HG03025 (cell line): ENCODE measurements around the gene PDK1.
"Not testable (repeated sequence)": the region's sequence is repeated elsewhere in the genome, so short reads cannot be mapped to it uniquely, and the experiment has no call there.

Experiments
- ATAC-seq: cut with Tn5 transposase; IDR thresholded peaks from one replicate; pipeline ENCODE4 v1.9.1; 2021; ENCODE audit warnings: mild to moderate bottlenecking, moderate library complexity; ENCODE audit not compliant: unreplicated experiment, low FRiP score

The PDK1 gene

GRCh38 chr2:172555522-172556283, at the start of gene PDK1:
PDK1 (plus strand) TSS chr2:172556090; CDS start chr2:172556151, 61 bp downstream.
- ATAC-seq, result peak; percentile 82

DNA sequence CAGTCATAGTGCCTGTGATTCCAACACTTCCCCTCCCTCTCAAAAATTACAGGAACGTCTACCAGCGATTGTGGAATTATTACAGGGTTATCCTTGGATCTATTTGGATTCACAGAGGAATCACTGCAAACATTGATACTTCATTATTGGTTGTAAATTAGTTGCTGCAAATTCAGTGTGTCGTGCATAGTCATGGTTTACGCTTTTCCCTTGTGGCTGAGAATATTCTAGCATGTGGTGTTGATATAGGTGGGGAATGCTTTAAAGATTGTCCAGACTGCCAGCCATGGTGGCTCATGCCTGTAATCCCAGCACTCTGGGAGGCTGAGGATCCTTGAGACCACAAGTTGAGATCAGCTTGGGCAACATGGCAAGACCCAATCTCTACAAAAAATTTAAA, 48.7 kb upstream of the PDK1 start:
- no peak for ATAC-seq

DNA sequence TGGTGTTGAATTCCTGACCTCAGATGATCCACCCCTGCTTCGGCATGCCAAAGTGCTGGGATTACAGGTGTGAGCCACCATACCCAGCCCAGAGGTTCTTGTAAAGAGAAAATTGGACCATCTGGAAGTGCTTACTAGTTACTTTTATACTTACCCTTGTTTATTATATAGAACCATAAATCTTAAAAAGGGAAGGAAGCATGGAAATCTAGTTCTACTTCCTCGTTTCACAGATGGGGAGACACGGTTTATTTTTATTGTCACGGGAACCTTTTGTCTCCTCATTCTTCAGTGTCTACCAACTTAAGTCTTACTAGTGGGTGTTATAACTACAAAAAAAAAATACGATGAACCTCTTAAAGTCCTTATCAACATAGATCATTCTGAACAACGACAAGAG, 45.8 kb upstream of the PDK1 start:
- ATAC-seq, result no peak

- no peak for ATAC-seq
Measured at GRCh38 chr2:172510548-172510947, 45.3 kb upstream of the PDK1 start.

DNA sequence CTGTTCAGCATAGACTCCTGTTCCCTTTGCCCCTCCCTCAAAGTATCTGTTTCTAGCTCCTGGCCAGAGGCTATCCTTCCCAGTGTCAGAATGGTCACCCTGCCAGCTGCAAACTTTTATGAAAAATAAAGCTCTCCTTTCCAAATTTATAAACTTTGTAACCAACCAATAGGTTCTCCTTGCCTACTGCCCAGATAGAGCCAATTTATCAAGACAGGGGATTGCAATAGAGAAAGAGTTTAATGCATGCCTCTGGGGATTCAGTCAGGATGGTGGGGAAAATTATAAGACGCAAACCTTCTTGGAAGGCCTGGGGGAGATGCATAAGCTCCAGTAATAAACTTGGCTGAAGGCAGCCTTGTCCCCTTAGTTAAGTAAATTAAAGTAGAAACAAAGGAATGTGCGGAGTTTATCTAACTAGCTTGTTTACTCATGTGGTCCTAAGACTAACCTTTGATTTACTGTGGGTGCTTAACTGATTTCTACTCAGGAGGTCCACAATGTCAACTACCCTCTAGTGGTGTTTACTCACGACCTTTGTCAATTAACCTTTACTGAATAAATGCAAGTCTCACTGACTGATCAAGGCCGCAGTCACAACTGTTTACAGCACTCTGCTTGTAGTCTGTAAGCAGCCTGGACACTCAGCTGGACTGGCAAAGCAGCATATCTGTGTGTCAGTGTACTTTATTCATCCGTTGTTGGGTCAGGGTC, 42.9 kb upstream of the PDK1 start:
- no peak for ATAC-seq

- no peak for ATAC-seq
Measured at GRCh38 chr2:172513524-172513900, 42.4 kb upstream of the PDK1 start.

GRCh38 chr2:172513935-172514586, 41.8 kb upstream of the PDK1 start:
- no peak for ATAC-seq

- ATAC-seq, result no peak
Measured at GRCh38 chr2:172516299-172516698, 39.6 kb upstream of the PDK1 start.

GRCh38 chr2:172518995-172519394, 36.9 kb upstream of the PDK1 start:
- ATAC-seq, result no peak

GRCh38 chr2:172525601-172526000, 30.3 kb upstream of the PDK1 start:
- ATAC-seq, result no peak

GRCh38 chr2:172531309-172531708, 24.6 kb upstream of the PDK1 start:
- ATAC-seq, result no peak

DNA sequence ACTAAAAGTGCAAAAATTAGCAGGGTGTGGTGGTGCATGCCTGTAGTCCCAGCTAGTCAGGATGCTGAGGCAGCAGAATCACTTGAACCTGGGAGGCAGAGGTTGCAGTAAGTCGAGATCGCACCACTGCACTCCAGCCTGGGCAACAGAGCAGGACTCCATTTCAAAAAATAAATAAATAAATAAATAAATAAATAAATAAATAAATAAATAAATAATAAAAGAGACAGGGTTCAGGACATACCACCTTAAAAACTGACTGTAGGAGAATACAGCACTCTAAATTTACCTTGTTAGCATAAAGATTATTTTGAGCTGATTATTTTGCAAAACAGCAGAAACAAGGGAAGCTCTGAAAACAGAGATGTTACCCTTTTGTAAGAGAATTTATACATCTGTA, 23.4 kb upstream of the PDK1 start:
- ATAC-seq, result not testable (repeated sequence)

- ATAC-seq, result no peak
Measured at GRCh38 chr2:172533687-172534086, 22.2 kb upstream of the PDK1 start.

DNA sequence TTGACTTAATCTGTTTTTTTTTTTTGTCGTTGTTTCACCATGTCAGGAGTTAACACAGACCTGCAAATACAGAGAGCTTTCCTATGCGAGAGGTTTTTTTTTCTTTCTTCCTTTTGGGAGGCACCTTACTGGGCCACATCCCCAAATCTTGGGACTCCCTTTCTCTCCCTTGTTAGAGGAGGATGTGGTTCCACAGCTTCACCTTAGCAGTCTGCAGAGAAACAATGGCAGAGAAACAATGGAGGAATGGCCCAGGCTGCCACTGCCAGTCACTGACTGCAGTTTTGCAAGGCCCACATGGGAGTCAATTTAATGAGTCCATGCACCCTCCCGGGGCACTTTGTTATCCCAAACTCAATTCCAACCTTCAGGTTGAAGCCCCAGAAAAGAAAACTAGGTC, 20.8 kb upstream of the PDK1 start:
- ATAC-seq, result no peak

GRCh38 chr2:172537851-172538250, 18.0 kb upstream of the PDK1 start:
- ATAC-seq, result not testable (repeated sequence)

DNA sequence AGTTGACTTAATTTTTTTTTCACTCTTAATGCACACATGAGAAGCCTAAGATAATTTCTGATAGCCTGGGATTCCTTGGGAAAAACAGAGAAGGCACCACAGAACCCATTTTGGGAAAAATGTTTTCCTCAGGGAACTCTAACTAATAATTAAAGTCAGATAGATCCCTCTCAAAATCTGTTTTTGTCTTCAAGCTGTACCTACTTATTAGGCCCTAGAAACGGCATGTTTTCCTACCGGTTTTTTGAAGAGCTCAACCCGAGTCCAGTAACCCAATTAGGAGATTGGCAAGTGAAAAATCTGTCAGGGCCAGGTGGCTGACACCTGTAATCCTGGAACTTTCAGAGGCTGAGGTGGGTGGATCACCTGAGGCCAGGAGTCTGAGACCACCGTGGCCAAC, 16.1 kb upstream of the PDK1 start:
- no peak for ATAC-seq

DNA sequence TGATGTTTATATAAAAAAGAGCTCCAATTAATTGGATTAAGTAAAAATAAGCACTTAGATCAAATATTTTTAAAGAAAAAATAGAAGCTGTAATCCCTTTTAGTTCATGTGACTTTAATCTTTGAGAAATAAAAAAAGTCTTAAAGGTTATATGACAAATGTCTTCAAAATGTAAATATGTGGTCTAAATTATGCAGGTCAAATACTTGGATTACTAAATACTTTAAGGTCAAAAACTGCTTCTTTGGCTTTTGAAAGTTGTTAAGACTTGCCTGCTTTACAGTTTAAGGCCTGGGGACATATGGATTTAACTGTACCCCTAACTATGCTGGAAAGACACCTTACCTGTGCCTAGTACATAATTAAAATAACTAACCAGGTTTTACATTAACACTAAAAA, 15.5 kb upstream of the PDK1 start:
- ATAC-seq, result no peak

- no peak for ATAC-seq
Measured at GRCh38 chr2:172545408-172546075, 10.3 kb upstream of the PDK1 start.

DNA sequence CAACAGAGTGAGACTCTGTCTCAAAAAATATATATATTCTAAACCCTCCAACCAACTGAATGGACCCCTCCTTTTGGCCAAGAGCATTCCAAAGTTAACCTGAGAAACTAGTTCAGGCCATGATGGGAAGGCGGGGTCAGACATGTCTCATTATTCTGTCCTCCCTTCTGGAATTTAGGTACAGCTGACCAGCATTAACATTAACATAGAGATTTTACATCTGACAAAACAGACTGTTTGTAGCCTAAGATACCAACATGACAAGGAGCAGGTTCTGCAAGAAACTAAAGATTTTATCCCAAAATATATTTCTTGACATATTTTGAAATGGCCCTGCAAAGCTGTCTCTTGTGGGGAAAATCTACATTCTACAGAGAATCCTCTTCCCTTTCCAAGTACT, 6.8 kb upstream of the PDK1 start:
- ATAC-seq, result no peak

GRCh38 chr2:172549802-172550201, 6.1 kb upstream of the PDK1 start:
- ATAC-seq, result not testable (repeated sequence)

DNA sequence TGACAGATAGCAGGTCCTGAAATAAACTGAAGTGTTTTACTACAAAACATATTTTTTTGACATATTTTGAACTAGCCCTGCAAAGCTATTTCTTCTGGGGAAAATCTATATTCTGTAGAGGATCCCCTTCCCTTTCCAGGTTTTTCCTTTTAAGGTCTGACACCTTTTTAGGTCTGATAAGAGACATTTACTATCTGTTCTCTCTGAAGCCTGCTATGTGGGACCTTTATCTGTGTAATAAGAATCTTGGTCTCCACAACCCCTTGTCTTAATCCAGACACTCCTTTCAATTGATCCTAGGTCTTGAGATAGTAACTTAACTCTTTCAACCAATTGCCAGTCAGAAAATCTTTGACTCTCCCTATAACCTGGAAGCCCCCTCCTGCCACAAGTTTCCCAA, 5.5 kb upstream of the PDK1 start:
- ATAC-seq, result no peak
